ENCODE measurements around the gene NUDT14. TPM values are rescaled to one million over a fixed set of nuclear protein-coding genes. Genes with fewer than 3 reads are reported as not detected.

Gene NUDT14
- total and polyA plus RNA-seq, 2 of the 8 experiments (the other 6 are each of a cell fraction or from before 2014, with no cell fraction given): 25.5 to 33.3 TPM

- no peak for TF ChIP-seq CHD7 (IDR thresholded peaks at IDR 0.05; ENCODE audit: insufficient replicate concordance, low read length)
- no peak for TF ChIP-seq BCL11A (IDR thresholded peaks at IDR 0.05; ENCODE audit: low read depth in 2 of 2, low read length in 2 of 2)
- TF ChIP-seq SIX5 (IDR thresholded peaks at IDR 0.05; ENCODE audit: low read depth, low read length): no peak
- no peak for TF ChIP-seq TAF1 (IDR thresholded peaks at IDR 0.05; ENCODE audit: low read depth, low read length)
- no peak for TF ChIP-seq CBX8 (IDR thresholded peaks at IDR 0.05; ENCODE audit: borderline replicate concordance, low read depth, low read length)
- no peak for TF ChIP-seq SUZ12 (IDR thresholded peaks at IDR 0.05; ENCODE audit: low read length)
- no peak for TF ChIP-seq CTCF (IDR thresholded peaks at IDR 0.05; ENCODE audit: control extremely low read depth in 1 of 3, insufficient read depth in 1 of 3, low read depth in 1 of 3, low read length in 3 of 3)
- TF ChIP-seq MAX (IDR thresholded peaks at IDR 0.05): no peak
- TF ChIP-seq JUND (IDR thresholded peaks at IDR 0.05; ENCODE audit: low read length): no peak
These were observed 8.6 kb downstream of the NUDT14 start (continued) for GRCh38 chr14:105172476-105172875.
